H1 (cell line): ENCODE results near the gene RNGTT. TPM values are rescaled to one million over a fixed set of nuclear protein-coding genes. Genes with fewer than 3 reads are reported as not detected.

Experiments used
- CTCF ChIA-PET: fragments of 300-600 bp; sonication (Branson Sonifier 250); formaldehyde crosslinking; loops from one replicate; lab custom pipeline; 2021; ENCODE audit not compliant: partially characterized antibody; lab: Charles Lee
- POLR2A ChIA-PET: fragments of 300-600 bp; sonication (Branson Sonifier 250); formaldehyde crosslinking; loops from one replicate; lab custom pipeline; 2021; ENCODE audit warnings: inconsistent platforms; ENCODE audit not compliant: partially characterized antibody; lab: Charles Lee
- DNase-seq, 2 experiments: peaks; one replicate each; pipeline versions ENCODE4 v3.0.0 to v3.0.0-alpha.2; 2010 to 2022; ENCODE audit warnings: low spot score in 2 of 2, low read depth in 1 of 2, mixed read lengths in 1 of 2
- FAIRE-seq: peaks from 2 replicates; lab custom pipeline; 2011; peaks lifted over from hg19 to GRCh38; lab: Jason Lieb, UNC
- H2AFZ ChIP-seq: 2 replicates; pipeline ENCODE4 v1.8.1; 2012; ENCODE audit warnings: low read length, inconsistent platforms
- H2AK5ac ChIP-seq: 2 replicates; pipeline ENCODE4 v1.6.1; 2013; ENCODE audit warnings: low read depth, low read length
- H2BK120ac ChIP-seq: replicated peaks from 2 replicates; pipeline ENCODE3; 2013; ENCODE audit warnings: low read depth, low read length, inconsistent platforms
- H2BK12ac ChIP-seq: 2 replicates; pipeline ENCODE4 v1.6.1; 2013; ENCODE audit warnings: low read depth, low read length
- H2BK15ac ChIP-seq: 2 replicates; pipeline ENCODE4 v1.6.1; 2013; ENCODE audit warnings: low read length
- H2BK20ac ChIP-seq: 2 replicates; pipeline ENCODE4 v1.6.1; 2013; ENCODE audit warnings: low read length
- H2BK5ac ChIP-seq: 2 replicates; pipeline ENCODE4 v1.6.1; 2013; ENCODE audit warnings: low read depth, low read length
- H3K14ac ChIP-seq: 2 replicates; pipeline ENCODE4 v1.6.1; 2013; ENCODE audit warnings: inconsistent platforms; ENCODE audit not compliant: insufficient read length
- H3K18ac ChIP-seq: 2 replicates; pipeline ENCODE4 v1.6.1; 2013; ENCODE audit warnings: low read length; ENCODE audit errors: extremely low read depth
- H3K23ac ChIP-seq: 2 replicates; pipeline ENCODE4 v1.6.1; 2013; ENCODE audit warnings: inconsistent platforms; ENCODE audit not compliant: insufficient read length
- H3K23me2 ChIP-seq: 2 replicates; pipeline ENCODE4 v1.6.1; 2013; ENCODE audit warnings: low read depth, low read length
- H3K27ac ChIP-seq: 2 replicates; pipeline ENCODE4 v1.6.1; 2011; ENCODE audit warnings: low read depth, low read length, inconsistent platforms
- H3K27me3 ChIP-seq, 4 experiments: replicated peaks in 1 of 4; 1 replicate in 1 of 4; 2 replicates in 3 of 4; pipeline versions ENCODE4 v1.6.1 to v1.8.1; 2011 to 2013; ENCODE audit warnings: low read length in 3 of 4, mild to moderate bottlenecking in 3 of 4, inconsistent platforms in 2 of 4, mixed read lengths in 2 of 4, moderate library complexity in 1 of 4; ENCODE audit not compliant: control insufficient read depth in 3 of 4, insufficient read depth in 3 of 4; ENCODE audit errors: extremely low read depth in 1 of 4
- H3K36me3 ChIP-seq, 4 experiments: 2 replicates each; pipeline versions ENCODE4 v1.6.1 to v1.8.1; 2011 to 2013; ENCODE audit warnings: mild to moderate bottlenecking in 4 of 4, low read length in 3 of 4, moderate library complexity in 2 of 4, control low read depth in 1 of 4, inconsistent platforms in 1 of 4; ENCODE audit not compliant: insufficient read depth in 4 of 4, control insufficient read depth in 2 of 4
- H3K4ac ChIP-seq: replicated peaks from 2 replicates; pipeline ENCODE3; 2013; ENCODE audit warnings: low read length, low read depth, mixed read lengths, inconsistent platforms; ENCODE audit not compliant: insufficient read length
- H3K4me1 ChIP-seq, 4 experiments: replicated peaks in 1 of 4; 1 replicate in 1 of 4; 2 replicates in 3 of 4; pipeline versions ENCODE4 v1.6.1 to v1.8.1; 2011 to 2013; ENCODE audit warnings: low read length in 3 of 4, inconsistent platforms in 2 of 4, mixed read lengths in 1 of 4; ENCODE audit not compliant: insufficient read depth in 4 of 4, control insufficient read depth in 3 of 4
- H3K4me2 ChIP-seq, 2 experiments: 2 replicates each; pipeline versions ENCODE4 v1.6.1 to v1.8.1; 2011 to 2013; ENCODE audit warnings: low read depth in 2 of 2, low read length in 2 of 2, control low read depth in 1 of 2, inconsistent platforms in 1 of 2, mild to moderate bottlenecking in 1 of 2; ENCODE audit not compliant: insufficient read depth in 1 of 2
- H3K4me3 ChIP-seq, 4 experiments: fragments of 200-600, 300-600 bp in 1 of 4; sonication (generic), shearing (Covaris generic), sonication (Bioruptor Twin) in 1 of 4; 2 replicates each; pipeline versions ENCODE4 v1.5.1 to v1.8.1; 2011 to 2016; ENCODE audit warnings: low read length in 4 of 4, low read depth in 3 of 4, control low read depth in 2 of 4, inconsistent platforms in 2 of 4, mild to moderate bottlenecking in 2 of 4, mixed read lengths in 1 of 4, moderate library complexity in 1 of 4; ENCODE audit not compliant: insufficient read depth in 2 of 4; ENCODE audit errors: extremely low read depth in 1 of 4
- H3K56ac ChIP-seq: replicated peaks from 2 replicates; pipeline ENCODE3; 2013; ENCODE audit warnings: low read depth, mild to moderate bottlenecking, mixed read lengths, low read length, inconsistent platforms; ENCODE audit not compliant: insufficient read length
- H3K79me1 ChIP-seq: 2 replicates; pipeline ENCODE4 v1.6.1; 2013; ENCODE audit warnings: low read depth, low read length, control low read depth
- H3K79me2 ChIP-seq, 2 experiments: 2 replicates each; pipeline versions ENCODE4 v1.6.1 to v1.8.1; 2012 to 2013; ENCODE audit warnings: low read length in 2 of 2, mild to moderate bottlenecking in 2 of 2, inconsistent platforms in 1 of 2; ENCODE audit not compliant: insufficient read depth in 2 of 2, control insufficient read depth in 1 of 2
- H3K9ac ChIP-seq, 4 experiments: replicated peaks in 1 of 4; 1 replicate in 1 of 4; 2 replicates in 3 of 4; pipeline versions ENCODE4 v1.6.1 to v1.8.1; 2011 to 2013; ENCODE audit warnings: low read depth in 3 of 4, low read length in 3 of 4, control low read depth in 2 of 4, mild to moderate bottlenecking in 2 of 4, moderate library complexity in 2 of 4, inconsistent platforms in 1 of 4; ENCODE audit errors: extremely low read depth in 1 of 4
- H3K9me3 ChIP-seq, 2 experiments: 2 replicates each; pipeline versions ENCODE4 v1.6.1 to v1.8.1; 2012 to 2013; ENCODE audit warnings: mild to moderate bottlenecking in 2 of 2, moderate library complexity in 2 of 2, control low read depth in 1 of 2, inconsistent platforms in 1 of 2, low read depth in 1 of 2, low read length in 1 of 2, mixed read lengths in 1 of 2; ENCODE audit not compliant: insufficient read depth in 2 of 2
- H4K20me1 ChIP-seq, 2 experiments: replicated peaks in 1 of 2; 2 replicates each; pipeline versions ENCODE3 to v1.8.1; 2011 to 2013; ENCODE audit warnings: inconsistent platforms in 2 of 2, low read length in 2 of 2, mild to moderate bottlenecking in 1 of 2; ENCODE audit not compliant: insufficient read depth in 2 of 2, control insufficient read depth in 1 of 2
- H4K5ac ChIP-seq: 2 replicates; pipeline ENCODE4 v1.6.1; 2013; ENCODE audit warnings: low read length, low read depth, mixed read lengths, inconsistent platforms; ENCODE audit not compliant: insufficient read length
- H4K8ac ChIP-seq: 2 replicates; pipeline ENCODE4 v1.8.0; 2013; ENCODE audit warnings: mild to moderate bottlenecking, moderate library complexity, low read length, inconsistent platforms; ENCODE audit not compliant: insufficient read depth; ENCODE audit errors: extremely low read depth
- H4K91ac ChIP-seq: replicated peaks from 2 replicates; pipeline ENCODE3; 2013; ENCODE audit warnings: low read length, mixed read lengths, inconsistent platforms; ENCODE audit not compliant: insufficient read length
- CBX8 ChIP-seq: fragments of 300-800, 300-1000 bp; sonication (generic); IDR thresholded peaks from 2 replicates; pipeline ENCODE4 v1.7.1; 2016; ENCODE audit warnings: low read depth, low read length, borderline replicate concordance
- CTCF ChIP-seq, 3 experiments: IDR thresholded peaks; 1 replicate in 2 of 3; 2 replicates in 1 of 3; pipeline versions ENCODE4 v1.5.1 to v1.6.1; 2011; ENCODE audit warnings: low read length in 3 of 3, mild to moderate bottlenecking in 3 of 3, inconsistent platforms in 2 of 3, low read depth in 1 of 3, moderate library complexity in 1 of 3; ENCODE audit not compliant: insufficient read depth in 1 of 3; ENCODE audit errors: control extremely low read depth in 1 of 3
- POLR2AphosphoS5 ChIP-seq: IDR thresholded peaks from 2 replicates; pipeline ENCODE4 v1.6.1; 2011; ENCODE audit warnings: low read depth, low read length
- RFX5 ChIP-seq: IDR thresholded peaks from 2 replicates; pipeline ENCODE4 v1.6.1; 2011; ENCODE audit warnings: low read depth, low read length, improper control_type of control experiment, borderline replicate concordance
- SIRT6 ChIP-seq: IDR thresholded peaks from one replicate; pipeline ENCODE4 v1.7.1; 2012; ENCODE audit warnings: low read length, inconsistent platforms
- SIX5 ChIP-seq: IDR thresholded peaks from 2 replicates; pipeline ENCODE4 v1.6.1; 2011; ENCODE audit warnings: mild to moderate bottlenecking, low read depth, low read length
- SP1 ChIP-seq: IDR thresholded peaks from 2 replicates; pipeline ENCODE4 v1.6.1; 2011; ENCODE audit warnings: low read depth, low read length
- SP4 ChIP-seq: IDR thresholded peaks from 2 replicates; pipeline ENCODE4 v1.6.1; 2012; ENCODE audit warnings: low read length, inconsistent platforms
- SUZ12 ChIP-seq: fragments of 200-600 bp; sonication (generic); IDR thresholded peaks from 2 replicates; pipeline ENCODE4 v1.6.1; 2012; ENCODE audit warnings: mild to moderate bottlenecking, inconsistent platforms, low read length, moderate library complexity, mixed read lengths
- YY1 ChIP-seq: IDR thresholded peaks from 2 replicates; pipeline ENCODE4 v1.6.1; 2011; ENCODE audit warnings: low read depth, mild to moderate bottlenecking, low read length
- WGBS, 2 experiments: shearing (Covaris generic) in 1 of 2; methylation state at CpG; one replicate each; pipeline versions ENCODE4 v1.1.6 to v1.1.7; 2013 to 2015; ENCODE audit warnings: low lambda C conversion rate in 2 of 2, mixed read lengths in 2 of 2, inconsistent platforms in 1 of 2, low coverage in 1 of 2, missing lambda C conversion rate in 1 of 2; ENCODE audit not compliant: insufficient replicate concordance in 2 of 2, insufficient coverage in 1 of 2, insufficient read length in 1 of 2; ENCODE audit errors: extremely low coverage in 1 of 2, missing lambda C conversion rate in 1 of 2; 5-methylcytosine and 5-hydroxymethylcytosine counted together
- polyA plus RNA-seq, 7 experiments: library from polyadenylated mRNA; depleted of rRNA in 3 of 7; stranded (reverse) in 5 of 7; unstranded in 2 of 7; fragments of >200 nt in 5 of 7; fragments of 200-250 nt in 2 of 7; gene quantifications; 1 replicate in 5 of 7; 2 replicates in 1 of 7; 4 replicates in 1 of 7; pipeline versions ENCODE4 v1.2.1 to v1.2.3, GENCODE V29; 2011 to 2013; ENCODE audit warnings: missing spikeins in 2 of 7, mixed read lengths in 2 of 7
- total RNA-seq: library from RNA; stranded (reverse); fragmentation: NEBNext Ultra II Directional; extraction: Animal tissue kit (Norgen Biotek cat#: 25700); gene quantifications from 2 replicates; pipeline ENCODE4 v1.2.1, GENCODE V29; 2021

The RNGTT gene
- total and polyA plus RNA-seq, 2 of the 8 experiments (the other 6 are each of a cell fraction or from before 2014, with no cell fraction given): 3.6 to 21.2 TPM

GRCh38 chr6:88728756-88729155 lies 234.7 kb downstream of the RNGTT start:
- H3K4ac ChIP-seq: no peak overlapping the region
- no peak overlapping the region for H2BK15ac ChIP-seq
- no peak overlapping the region for H3K18ac ChIP-seq
- 0 out of 2 replicates have a peak overlapping the region, but pooled peaks have one; percentile 42 for H2AK5ac ChIP-seq
- FAIRE-seq: peak; percentile 70
- no peak overlapping the region for H2BK5ac ChIP-seq
- H4K20me1 ChIP-seq: peaks cover 0 to 3% of the 10 kb centered on the region in 2 experiments
- no peak overlapping the region for H2BK120ac ChIP-seq
- H3K9ac ChIP-seq: no peak overlapping the region
- no peak overlapping the region for H2AFZ ChIP-seq
- H3K4me2 ChIP-seq: peak overlapping the region; percentile 56 to 66
- H3K27me3 ChIP-seq: no peaks in the 10 kb centered on the region; a peak in 1 of 7 replicates
- H3K9me3 ChIP-seq: no peaks in the 10 kb centered on the region
- H3K4me1 ChIP-seq: peaks cover 4 to 17% (median 13%) of the 10 kb centered on the region in 4 experiments
- no peaks in the 10 kb centered on the region for H3K79me2 ChIP-seq
- CTCF ChIA-PET: interaction anchor here (0.6 to 1.8 kb wide), 5 partner anchors 8 to 934 kb away, joined by 3 to 4 read pairs (median 3); no protein-coding TSS in a partner anchor
- no peaks in the 10 kb centered on the region for H3K36me3 ChIP-seq
- POLR2A ChIA-PET: no interaction called here
- H3K23me2 ChIP-seq: no peaks in the 10 kb centered on the region
- H4K5ac ChIP-seq: no peak overlapping the region
- no peak overlapping the region for H3K14ac ChIP-seq
- no peaks in the 10 kb centered on the region for H3K79me1 ChIP-seq
- H2BK12ac ChIP-seq: peak overlapping the region; percentile 35; the same call in 1 of the 2 replicates
- H2BK20ac ChIP-seq: no peak overlapping the region
- DNase-seq: peak in 1 of 2 experiments; percentile 43
- 11% methylated on average over 10 of the region's 10 CpGs; no CpG with 5 or more reads in 1 of the 2 experiments for WGBS, 2 experiments
- no peak overlapping the region for H4K91ac ChIP-seq
- H3K27ac ChIP-seq: no peak overlapping the region
- H4K8ac ChIP-seq: no peak overlapping the region
- no peak overlapping the region for H3K23ac ChIP-seq
- no peak overlapping the region for H3K56ac ChIP-seq
- peak overlapping the region in 1 of 4 experiments; percentile 32; a peak in 1 of 8 replicates for H3K4me3 ChIP-seq
- TF ChIP-seq YY1 (0 out of 2 replicates have a peak, but pooled peaks have one; percentile 31), POLR2AphosphoS5 (no peak), CTCF (IDR thresholded peaks at IDR 0.05; ENCODE audit: control extremely low read depth in 1 of 3, insufficient read depth in 1 of 3, low read depth in 1 of 3, low read length in 3 of 3) (no peak), CBX8 (no peak), RFX5 (no peak), SP4 (no peak), SIX5 (no peak), SUZ12 (no peak), SP1 (peak; percentile 57; the same call in 1 of the 2 replicates), SIRT6 (no peak)
